Measurements from ENCODE around the gene EZR.

GRCh38 chr6:158776737-158777136 lies 42.4 kb downstream of the EZR start:
- TF ChIP-seq SIN3A (conservative IDR thresholded peaks at IDR 0.05 in 1 of 2, IDR thresholded peaks at IDR 0.05 in 1 of 2; ENCODE audit: low read depth in 1 of 2, low read length in 2 of 2) (no peak), CREB1 (IDR thresholded peaks at IDR 0.05) (no peak), RFX5 (IDR thresholded peaks at IDR 0.05; ENCODE audit: borderline replicate concordance, low read depth, low read length) (no peak), POLR2A (IDR thresholded peaks at IDR 0.05; ENCODE audit: control extremely low read depth in 1 of 2, low read depth in 2 of 2, low read length in 2 of 2) (0 out of 3 replicates have a peak, but pooled peaks of 1 of the 2 experiments have one; percentile 30), CTCF (IDR thresholded peaks at IDR 0.05; ENCODE audit: control extremely low read depth in 1 of 3, insufficient read depth in 1 of 3, low read depth in 1 of 3, low read length in 3 of 3) (no peak), TBP (IDR thresholded peaks at IDR 0.05; ENCODE audit: low read depth, low read length) (no peak), POLR2AphosphoS5 (IDR thresholded peaks at IDR 0.05; ENCODE audit: low read depth, low read length) (peak; percentile 43; the same call in 1 of the 2 replicates), GABPA (IDR thresholded peaks at IDR 0.05; ENCODE audit: borderline replicate concordance, insufficient read depth, low read length) (no peak), ZNF274 (IDR thresholded peaks at IDR 0.05; ENCODE audit: borderline replicate concordance, extremely low read depth, low read length) (no peak), EZH2 (IDR thresholded peaks at IDR 0.05; ENCODE audit: low read depth, low read length, severe bottlenecking) (no peak), CHD2 (IDR thresholded peaks at IDR 0.05; ENCODE audit: low read length) (no peak), MAFK (IDR thresholded peaks at IDR 0.05; ENCODE audit: low read depth, low read length) (no peak), ATF2 (IDR thresholded peaks at IDR 0.05; ENCODE audit: low read length) (no peak), RAD21 (IDR thresholded peaks at IDR 0.05 in 1 of 2, conservative IDR thresholded peaks at IDR 0.05 in 1 of 2; ENCODE audit: low read depth in 2 of 2, low read length in 2 of 2) (no peak)
